SHP77 (cell line): ENCODE results near the gene PRELID2.
"Not testable (repeated sequence)": the region's sequence is repeated elsewhere in the genome, so short reads cannot be mapped to it uniquely, and the experiment has no call there.

Experiments used
- DNase-seq, 2 experiments: peaks; one replicate each; lab custom pipeline; 2025; lab: John Stamatoyannopoulos, UW

Gene PRELID2

GRCh38 chr5:145834917-145835847, at the start of gene PRELID2:
PRELID2 (minus strand) TSS chr5:145835342; CDS start chr5:145835251, 91 bp downstream.
- peak; percentile 73 to 82 for DNase-seq

- DNase-seq, result no peak
Measured at GRCh38 chr5:145874765-145875164, 39.6 kb upstream of the PRELID2 start.

GRCh38 chr5:145872914-145873313, 37.8 kb upstream of the PRELID2 start, which contains the start of gene GRXCR2:
GRXCR2 (minus strand) TSS chr5:145873014; CDS start chr5:145872968, 46 bp downstream.
- DNase-seq, result no peak

GRCh38 chr5:145872486-145872885, 37.3 kb upstream of the PRELID2 start:
- peak in 1 of 2 experiments; percentile 33 for DNase-seq

- no peak for DNase-seq
Measured at GRCh38 chr5:145869753-145870152, 34.6 kb upstream of the PRELID2 start.

- DNase-seq, result no peak
Measured at GRCh38 chr5:145867806-145868205, 32.7 kb upstream of the PRELID2 start.

- DNase-seq, result not testable (repeated sequence)
Measured at GRCh38 chr5:145864432-145864831, 29.3 kb upstream of the PRELID2 start.

- no peak for DNase-seq
Measured at GRCh38 chr5:145863003-145863402, 27.9 kb upstream of the PRELID2 start.

- DNase-seq, result peak in 1 of 2 experiments; percentile 40
Measured at GRCh38 chr5:145859897-145860296, 24.8 kb upstream of the PRELID2 start.

- DNase-seq, result no peak
Measured at GRCh38 chr5:145859453-145859852, 24.3 kb upstream of the PRELID2 start.

- DNase-seq, result no peak
Measured at GRCh38 chr5:145858959-145859358, 23.8 kb upstream of the PRELID2 start.

GRCh38 chr5:145856285-145856818, 21.2 kb upstream of the PRELID2 start:
- DNase-seq, result peak; percentile 74 to 77

- DNase-seq, result peak; percentile 59 to 74
Measured at GRCh38 chr5:145855763-145856267, 20.7 kb upstream of the PRELID2 start.

GRCh38 chr5:145854651-145855258, 19.6 kb upstream of the PRELID2 start:
- DNase-seq, result no peak

- DNase-seq, result no peak
Measured at GRCh38 chr5:145853781-145854376, 18.7 kb upstream of the PRELID2 start.

GRCh38 chr5:145852990-145853389, 17.8 kb upstream of the PRELID2 start:
- no peak for DNase-seq

GRCh38 chr5:145848854-145849253, 13.7 kb upstream of the PRELID2 start:
- no peak for DNase-seq

- DNase-seq, result no peak
Measured at GRCh38 chr5:145847499-145848497, 12.7 kb upstream of the PRELID2 start.

- DNase-seq, result no peak
Measured at GRCh38 chr5:145846081-145846480, 10.9 kb upstream of the PRELID2 start.

GRCh38 chr5:145841299-145841698, 6.2 kb upstream of the PRELID2 start:
- DNase-seq, result no peak
